CD4-positive, alpha-beta T cell treated with Interleukin-4 for 4 hours (primary cell): ENCODE data around the gene ZC3H18.
"Not testable (repeated sequence)": the region's sequence is repeated elsewhere in the genome, so short reads cannot be mapped to it uniquely, and the experiment has no call there.

Experiments used
- DNase-seq: peaks from one replicate; pipeline ENCODE4 v3.0.0-alpha.2; 2020

Gene ZC3H18

GRCh38 chr16:88656291-88656980 is 86.2 kb downstream of the ZC3H18 start:
- no peak for DNase-seq

GRCh38 chr16:88657371-88657770 is 87.2 kb downstream of the ZC3H18 start:
- DNase-seq = no peak

GRCh38 chr16:88658714-88659113 is 88.5 kb downstream of the ZC3H18 start:
- DNase-seq = no peak

GRCh38 chr16:88659160-88659559 is 89.0 kb downstream of the ZC3H18 start:
- no peak for DNase-seq

- DNase-seq = no peak
Observed at GRCh38 chr16:88661468-88661867, 91.3 kb downstream of the ZC3H18 start.

GRCh38 chr16:88662222-88662842 is 92.1 kb downstream of the ZC3H18 start:
- no peak for DNase-seq

GRCh38 chr16:88662843-88663606 is 92.8 kb downstream of the ZC3H18 start, which contains the start of gene MVD:
Gene MVD, minus strand, starts transcription at chr16:88663091. Its CDS starts 11 bp downstream, at chr16:88663080.
- DNase-seq = peak; percentile 95

- no peak for DNase-seq
Observed at GRCh38 chr16:88665148-88665547, 94.9 kb downstream of the ZC3H18 start.

- DNase-seq = no peak
Observed at GRCh38 chr16:88665570-88665969, 95.4 kb downstream of the ZC3H18 start.

- DNase-seq = no peak
Observed at GRCh38 chr16:88667461-88667860, 97.3 kb downstream of the ZC3H18 start.

- not testable (repeated sequence) for DNase-seq
Observed at GRCh38 chr16:88669493-88669892, 99.3 kb downstream of the ZC3H18 start.

GRCh38 chr16:88669980-88670379 is 99.8 kb downstream of the ZC3H18 start:
- DNase-seq = no peak

GRCh38 chr16:88671806-88672205 is 101.6 kb downstream of the ZC3H18 start:
- DNase-seq = no peak

- DNase-seq = no peak
Observed at GRCh38 chr16:88672776-88673175, 102.6 kb downstream of the ZC3H18 start.

- no peak for DNase-seq
Observed at GRCh38 chr16:88673716-88674379, 103.6 kb downstream of the ZC3H18 start.

- no peak for DNase-seq
Observed at GRCh38 chr16:88676502-88677242, 106.5 kb downstream of the ZC3H18 start.

- DNase-seq = no peak
Observed at GRCh38 chr16:88677721-88678120, 107.5 kb downstream of the ZC3H18 start.

GRCh38 chr16:88678224-88678979 is 108.2 kb downstream of the ZC3H18 start:
- DNase-seq = no peak

- no peak for DNase-seq
Observed at GRCh38 chr16:88680554-88681083, 110.4 kb downstream of the ZC3H18 start.

- peak; percentile 45 for DNase-seq
Observed at GRCh38 chr16:88681084-88681680, 111.0 kb downstream of the ZC3H18 start.
